Esophagus squamous epithelium (tissue), 4 donors: ENCODE results near the gene KCNH6.

Source experiments
- CTCF ChIP-seq, 6 experiments: fragments of 450-650 bp in 4 of 6; fragments of 200-600 bp in 2 of 6; sonication (generic) in 2 of 6; IDR thresholded peaks; one replicate each; pipeline ENCODE4 v1.5.1; 2016 to 2019; ENCODE audit warnings: antibody characterized with exemption in 6 of 6, mild to moderate bottlenecking in 4 of 6, moderate library complexity in 4 of 6
- POLR2A ChIP-seq, 4 donors: fragments of 450-650 bp; IDR thresholded peaks; one replicate each; pipeline ENCODE4 v1.6.1; 2017; ENCODE audit warnings: antibody characterized with exemption in 4 of 4, mild to moderate bottlenecking in 4 of 4, moderate library complexity in 3 of 4

GRCh38 chr17:63555500-63556156 is 32.5 kb downstream of the KCNH6 start:
- TF ChIP-seq CTCF (IDR thresholded peaks at IDR 0.05) (no peak), POLR2A (IDR thresholded peaks at IDR 0.05) (no peak)
